GM18505 (cell line): Measurements from ENCODE around the gene CELF4.
"Not testable (repeated sequence)": the region's sequence is repeated elsewhere in the genome, so short reads cannot be mapped to it uniquely, and the experiment has no call there.

Source experiments
- ATAC-seq: cut with Tn5 transposase; IDR thresholded peaks from one replicate; pipeline ENCODE4 v1.9.1; 2021; ENCODE audit not compliant: unreplicated experiment
- POLR2A ChIP-seq: IDR thresholded peaks from 4 replicates; pipeline ENCODE4 v1.6.1; 2011; ENCODE audit warnings: borderline replicate concordance; ENCODE audit not compliant: insufficient read depth, insufficient read length; ENCODE audit errors: extremely low read depth

Gene CELF4

GRCh38 chr18:37467002-37467662, 98.5 kb downstream of the CELF4 start:
- no peak for TF ChIP-seq POLR2A
- no peak for ATAC-seq

GRCh38 chr18:37465958-37466357, 99.6 kb downstream of the CELF4 start:
- TF ChIP-seq POLR2A, result no peak
- ATAC-seq, result no peak

- no peak for TF ChIP-seq POLR2A
- ATAC-seq, result no peak
Measured at GRCh38 chr18:37464257-37464656, 101.3 kb downstream of the CELF4 start.

- not testable (repeated sequence) for ATAC-seq
Measured at GRCh38 chr18:37461329-37461728, 104.3 kb downstream of the CELF4 start.

GRCh38 chr18:37460604-37461003, 105.0 kb downstream of the CELF4 start:
- no peak for TF ChIP-seq POLR2A
- no peak for ATAC-seq

- ATAC-seq, result no peak
- no peak for TF ChIP-seq POLR2A
Measured at GRCh38 chr18:37458697-37459096, 106.9 kb downstream of the CELF4 start.

- ATAC-seq, result no peak
- TF ChIP-seq POLR2A, result no peak
Measured at GRCh38 chr18:37457753-37458152, 107.8 kb downstream of the CELF4 start.

- TF ChIP-seq POLR2A, result no peak
Measured at GRCh38 chr18:37457341-37457740, 108.3 kb downstream of the CELF4 start.

GRCh38 chr18:37456873-37457272, 108.7 kb downstream of the CELF4 start:
- no peak for TF ChIP-seq POLR2A
- ATAC-seq, result no peak

More at GRCh38 chr18:37457341-37457740, 108.3 kb downstream of the CELF4 start:
- no peak for ATAC-seq

- TF ChIP-seq POLR2A, result no peak
- no peak for ATAC-seq
Measured at GRCh38 chr18:37456395-37456794, 109.2 kb downstream of the CELF4 start.

GRCh38 chr18:37453752-37454151, 111.8 kb downstream of the CELF4 start:
- no peak for TF ChIP-seq POLR2A
- ATAC-seq, result no peak

GRCh38 chr18:37452682-37453385, 112.8 kb downstream of the CELF4 start:
- no peak for TF ChIP-seq POLR2A
- ATAC-seq, result no peak

GRCh38 chr18:37452015-37452414, 113.6 kb downstream of the CELF4 start:
- no peak for TF ChIP-seq POLR2A
- ATAC-seq, result no peak

- ATAC-seq, result no peak
- no peak for TF ChIP-seq POLR2A
Measured at GRCh38 chr18:37451239-37451825, 114.3 kb downstream of the CELF4 start.
